Measurements from ENCODE around the gene NEMP1. TPM values are rescaled to one million over a fixed set of nuclear protein-coding genes. Genes with fewer than 3 reads are reported as not detected.
"Not testable (repeated sequence)": the region's sequence is repeated elsewhere in the genome, so short reads cannot be mapped to it uniquely, and the experiment has no call there.

Gene NEMP1
- total and polyA plus RNA-seq, 2 of the 13 experiments (the other 11 are each of a cell fraction or from before 2014, with no cell fraction given), result 11.4 to 12.9 TPM

DNA sequence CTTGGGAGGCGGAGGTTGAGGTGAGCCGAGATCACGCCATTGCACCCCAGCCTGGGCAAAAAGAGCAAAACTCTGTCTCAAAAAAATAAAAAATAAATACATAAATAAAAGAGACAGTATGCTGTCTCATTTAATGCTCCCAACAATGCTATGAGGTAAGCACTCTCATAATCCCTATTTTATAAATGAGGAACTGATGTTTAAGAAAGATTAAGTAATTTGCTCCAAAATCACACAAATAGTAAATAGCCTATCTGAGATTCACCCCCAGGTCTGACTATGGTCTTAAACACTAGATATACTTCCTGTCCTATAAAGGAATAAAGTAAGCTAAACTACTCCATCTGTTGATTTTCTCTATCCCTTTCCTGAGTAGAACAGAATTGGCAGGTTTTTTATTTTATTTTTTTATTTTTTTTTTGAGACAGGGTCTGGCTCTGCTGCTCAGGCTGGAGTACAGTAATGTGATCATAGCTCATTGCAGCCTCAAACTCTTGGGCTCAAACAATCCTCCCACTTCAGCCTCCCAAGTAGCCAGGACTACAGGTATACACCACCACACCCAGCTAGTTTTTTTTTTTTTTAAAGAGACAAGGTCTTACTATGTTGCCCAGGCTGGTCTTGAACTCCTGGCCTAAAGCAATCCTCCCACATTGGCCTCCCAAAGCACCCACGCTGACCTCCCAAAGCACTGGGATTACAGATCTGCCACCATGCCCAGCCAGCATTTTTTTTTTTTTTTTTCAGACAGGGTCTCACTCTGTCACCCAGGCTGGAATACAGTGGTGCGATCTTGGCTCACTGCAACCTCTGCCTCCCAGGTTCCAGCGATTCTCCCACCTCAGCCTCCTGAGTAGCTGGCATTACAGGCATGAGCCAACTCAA lies 4.8 kb downstream of the NEMP1 start:
- POLR2A ChIA-PET, result interaction anchor here (1.5 to 6.1 kb wide), 4 partner anchors 13 to 54 kb away, joined by 4 to 118 read pairs (median 8); partner anchors contain the start of genes LRP1 and STAT6
- intact Hi-C loops (cut with micrococcal nuclease; ENCODE audit: unreplicated experiment); BruUV-seq (replicated peaks); H3K4me3 ChIP-seq (replicated peaks in 1 of 3; ENCODE audit: insufficient read depth in 1 of 3, low read depth in 2 of 3, low read length in 3 of 3); FAIRE-seq; H3K9ac ChIP-seq (ENCODE audit: insufficient read depth, low read depth, low read length); H2AFZ ChIP-seq (ENCODE audit: low read length); H3K27me3 ChIP-seq (ENCODE audit: control insufficient read depth in 1 of 2, insufficient read depth in 2 of 2, low read length in 2 of 2); H3K4me2 ChIP-seq (ENCODE audit: low read depth, low read length); H3K79me2 ChIP-seq (ENCODE audit: insufficient read depth, low read length); H4K20me1 ChIP-seq (ENCODE audit: insufficient read depth, low read length); ATAC-seq; H3K9me3 ChIP-seq (ENCODE audit: low read length); H3K4me1 ChIP-seq (ENCODE audit: insufficient read depth, low read length); DNase-seq (ENCODE audit: low spot score); H3K27ac ChIP-seq (ENCODE audit: extremely low read length, insufficient read depth, low read length): not testable (repeated sequence)
- 95% methylated on average over 6 of the region's 6 CpGs for WGBS (ENCODE audit: low lambda C conversion rate)
- in situ Hi-C loops (cut with HindIII; ENCODE audit: extremely low pct_ligation_motif_present, low pct_unique_long_range_greater_than_20kb), result loop anchor here (5.0 kb wide), 1 partner anchor 38 kb away; the partner anchor contains the start of gene STAT6
- peaks cover 2 to 17% of the 10 kb centered on the region in 2 experiments; a peak in 3 of 5 replicates for H3K36me3 ChIP-seq (replicated peaks in 1 of 2; ENCODE audit: control insufficient read depth in 1 of 2, insufficient read depth in 2 of 2, low read length in 2 of 2)
- CTCF ChIA-PET (ENCODE audit: low intra/inter-chr PET ratio, low total read pairs), result interaction anchor here (3.0 kb wide), 1 partner anchor 39 kb away, joined by 12 read pairs; no protein-coding TSS in a partner anchor

GRCh38 chr12:57072661-57073060 lies 5.9 kb downstream of the NEMP1 start:
- H3K79me2 ChIP-seq (ENCODE audit: insufficient read depth, low read length), result peaks cover 3% of the 10 kb centered on the region
- no TSS peak for BruUV-seq (replicated peaks)
- H3K36me3 ChIP-seq (replicated peaks in 1 of 2; ENCODE audit: control insufficient read depth in 1 of 2, insufficient read depth in 2 of 2, low read length in 2 of 2), result peaks cover 2 to 18% of the 10 kb centered on the region in 2 experiments; a peak in 3 of 5 replicates
- FAIRE-seq (no peak), DNase-seq (ENCODE audit: low spot score) (no peak), ATAC-seq (no peak)
- no peaks in the 10 kb centered on the region for H3K4me1 ChIP-seq (ENCODE audit: insufficient read depth, low read length)
- POLR2A ChIA-PET, result interaction anchor here (1.8 to 6.1 kb wide), 3 partner anchors 14 to 55 kb away, joined by 4 to 118 read pairs (median 7); partner anchors contain the start of genes LRP1 and STAT6
- H3K27ac ChIP-seq (ENCODE audit: extremely low read length, insufficient read depth, low read length), result no peak overlapping the region
- no peak overlapping the region for H3K4me2 ChIP-seq (ENCODE audit: low read depth, low read length)
- 98% methylated on average over 2 of the region's 2 CpGs for WGBS (ENCODE audit: low lambda C conversion rate)
- H3K9me3 ChIP-seq (ENCODE audit: low read length), result no peaks in the 10 kb centered on the region
- no peak overlapping the region for H3K9ac ChIP-seq (ENCODE audit: insufficient read depth, low read depth, low read length)
- no peaks in the 10 kb centered on the region for H4K20me1 ChIP-seq (ENCODE audit: insufficient read depth, low read length)
- TF ChIP-seq ZBTB8A (CRISPR knock-in tag; IDR thresholded peaks at IDR 0.05; ENCODE audit: borderline replicate concordance, low read depth), result no peak
- no peak for TF ChIP-seq ZNF644 (CRISPR knock-in tag; IDR thresholded peaks at IDR 0.05; ENCODE audit: low read depth)
- TF ChIP-seq ZNF569 (CRISPR knock-in tag; IDR thresholded peaks at IDR 0.05; ENCODE audit: borderline replicate concordance), result no peak
- TF ChIP-seq THAP11 (CRISPR knock-in tag; IDR thresholded peaks at IDR 0.05), result no peak
- TF ChIP-seq IRF2 (CRISPR knock-in tag; IDR thresholded peaks at IDR 0.05), result no peak
- no peak for TF ChIP-seq SRSF4 (IDR thresholded peaks at IDR 0.05; ENCODE audit: low read depth, low read length, poor library complexity, severe bottlenecking)
- no peak for TF ChIP-seq ZNF773 (CRISPR knock-in tag; IDR thresholded peaks at IDR 0.05; ENCODE audit: borderline replicate concordance)
- no peak for TF ChIP-seq ZBTB7B (CRISPR knock-in tag; IDR thresholded peaks at IDR 0.05)
- TF ChIP-seq ZNF234 (CRISPR knock-in tag; conservative IDR thresholded peaks at IDR 0.05), result no peak
- no peak for TF ChIP-seq ZNF563 (CRISPR knock-in tag; IDR thresholded peaks at IDR 0.05)
- TF ChIP-seq PLSCR1 (CRISPR knock-in tag; IDR thresholded peaks at IDR 0.05; ENCODE audit: borderline replicate concordance), result no peak
- TF ChIP-seq MTERF4 (CRISPR knock-in tag; IDR thresholded peaks at IDR 0.05), result no peak
- TF ChIP-seq REXO4 (CRISPR knock-in tag; IDR thresholded peaks at IDR 0.05; ENCODE audit: borderline replicate concordance), result no peak
- TF ChIP-seq ZNF670 (CRISPR knock-in tag; IDR thresholded peaks at IDR 0.05; ENCODE audit: borderline replicate concordance), result no peak
- H3K4me3 ChIP-seq (replicated peaks in 1 of 3; ENCODE audit: insufficient read depth in 1 of 3, low read depth in 2 of 3, low read length in 3 of 3), result no peak overlapping the region
- CTCF ChIA-PET (ENCODE audit: low intra/inter-chr PET ratio, low total read pairs), result interaction anchor here (3.0 kb wide), 1 partner anchor 40 kb away, joined by 12 read pairs; no protein-coding TSS in a partner anchor
- no peak overlapping the region for H2AFZ ChIP-seq (ENCODE audit: low read length)
- no peaks in the 10 kb centered on the region for H3K27me3 ChIP-seq (ENCODE audit: control insufficient read depth in 1 of 2, insufficient read depth in 2 of 2, low read length in 2 of 2)
- intact Hi-C loops (cut with micrococcal nuclease; ENCODE audit: unreplicated experiment) (no loop called here), in situ Hi-C loops (cut with HindIII; ENCODE audit: extremely low pct_ligation_motif_present, low pct_unique_long_range_greater_than_20kb) (loop anchor here (5.0 kb wide), 1 partner anchor 40 kb away; the partner anchor contains the start of gene STAT6)

Data from HepG2 (cell line).